Measurements from ENCODE around the gene TACC2.

GRCh38 chr10:121999301-121999700 lies 10.3 kb downstream of the TACC2 start:
- no peak for TF ChIP-seq CTCF (conservative IDR thresholded peaks at IDR 0.05; ENCODE audit: low read length)
- no peak for TF ChIP-seq EZH2phosphoT487 (IDR thresholded peaks at IDR 0.05; ENCODE audit: borderline replicate concordance, low read depth, low read length)

Data from OCI-LY7 (cell line).